MM.1S (cell line): ENCODE measurements around the gene SLC7A8.

Source experiments
- DNase-seq: peaks from one replicate; pipeline ENCODE4 v3.0.0-alpha.2; 2015
- H2AFZ ChIP-seq: fragments of 300-600 bp; sonication (generic); 2 replicates; pipeline ENCODE4 v1.6.0; 2016; ENCODE audit warnings: antibody characterized with exemption, low read length
- H3F3A ChIP-seq: fragments of 300-600 bp; sonication (generic); 2 replicates; pipeline ENCODE4 v1.6.1; 2016; ENCODE audit warnings: mild to moderate bottlenecking, antibody characterized with exemption, low read length, moderate library complexity, mixed read lengths; ENCODE audit not compliant: insufficient read depth
- H3K27ac ChIP-seq: fragments of 300-600 bp; sonication (generic); 2 replicates; pipeline ENCODE4 v1.5.1; 2016; ENCODE audit warnings: mild to moderate bottlenecking, low read length
- H3K27me3 ChIP-seq: fragments of 300-600 bp; sonication (generic); replicated peaks from 2 replicates; pipeline ENCODE4 v1.6.0; 2016; ENCODE audit warnings: low read length; ENCODE audit not compliant: insufficient read depth
- H3K36me3 ChIP-seq: fragments of 300-600 bp; sonication (generic); replicated peaks from 2 replicates; pipeline ENCODE4 v1.6.1; 2016; ENCODE audit warnings: mild to moderate bottlenecking, low read length, mixed read lengths; ENCODE audit not compliant: insufficient read depth
- H3K4me1 ChIP-seq: fragments of 300-600 bp; sonication (generic); 2 replicates; pipeline ENCODE4 v1.6.1; 2016; ENCODE audit warnings: low read length, mixed read lengths
- H3K4me2 ChIP-seq: fragments of 300-600 bp; sonication (generic); 2 replicates; pipeline ENCODE4 v1.6.0; 2016; ENCODE audit warnings: low read depth, low read length
- H3K4me3 ChIP-seq: fragments of 300-600 bp; sonication (generic); 2 replicates; pipeline ENCODE4 v1.5.1; 2016; ENCODE audit warnings: low read length, mixed read lengths
- H3K79me2 ChIP-seq: fragments of 300-600 bp; sonication (generic); 2 replicates; pipeline ENCODE4 v1.6.1; 2016; ENCODE audit warnings: mixed run types, low read length, mixed read lengths
- H3K9ac ChIP-seq: fragments of 300-600 bp; sonication (generic); 2 replicates; pipeline ENCODE4 v1.6.1; 2016; ENCODE audit warnings: low read length, mixed read lengths
- H3K9me2 ChIP-seq: fragments of 300-600 bp; sonication (generic); replicated peaks from 2 replicates; pipeline ENCODE4 v1.6.1; 2016; ENCODE audit warnings: mild to moderate bottlenecking, low read length, mixed read lengths; ENCODE audit not compliant: insufficient read depth
- H3K9me3 ChIP-seq: fragments of 300-600 bp; sonication (generic); replicated peaks from 2 replicates; pipeline ENCODE4 v1.6.1; 2016; ENCODE audit warnings: mild to moderate bottlenecking, low read length, mixed read lengths; ENCODE audit not compliant: insufficient read depth
- H4K20me1 ChIP-seq: fragments of 300-600 bp; sonication (generic); 2 replicates; pipeline ENCODE4 v1.6.1; 2016; ENCODE audit warnings: mild to moderate bottlenecking, low read length, moderate library complexity, mixed read lengths; ENCODE audit not compliant: insufficient read depth
- EZH2 ChIP-seq: fragments of 300-600 bp; sonication (generic); optimal IDR thresholded peaks from 2 replicates; pipeline ENCODE3; 2017; ENCODE audit warnings: low read depth, mild to moderate bottlenecking, antibody characterized with exemption, low read length, mixed read lengths
- EZH2phosphoT487 ChIP-seq: fragments of 300-600 bp; sonication (generic); IDR thresholded peaks from 2 replicates; pipeline ENCODE4 v1.6.1; 2018; ENCODE audit warnings: antibody characterized with exemption, low read length
- TF ChIP-seq, protein P1 (sequence below): fragments of 300-600 bp; sonication (generic); IDR thresholded peaks from 2 replicates; pipeline ENCODE4 v1.5.1; 2016; ENCODE audit warnings: antibody characterized with exemption, low read length, mixed read lengths

The SLC7A8 gene

DNA sequence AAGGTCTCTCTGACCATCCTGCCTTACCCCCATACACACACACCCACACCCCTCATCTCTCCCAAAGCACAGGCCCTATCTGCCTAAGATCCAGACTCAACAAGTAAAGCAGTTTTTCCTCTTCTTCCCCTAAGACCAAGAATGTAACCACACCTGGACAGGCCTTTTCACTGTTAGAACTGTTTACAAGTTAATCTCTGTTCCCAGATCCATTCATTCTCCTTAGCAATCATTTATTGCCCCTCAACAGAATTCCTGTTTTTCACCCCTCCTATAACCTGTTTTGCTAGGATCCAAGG, 76.8 kb downstream of the SLC7A8 start:
- peak overlapping the region; percentile 51; the same call in 1 of the 2 replicates for H3K4me2 ChIP-seq
- no peak for TF ChIP-seq EZH2
- TF ChIP-seq, protein P1, sequence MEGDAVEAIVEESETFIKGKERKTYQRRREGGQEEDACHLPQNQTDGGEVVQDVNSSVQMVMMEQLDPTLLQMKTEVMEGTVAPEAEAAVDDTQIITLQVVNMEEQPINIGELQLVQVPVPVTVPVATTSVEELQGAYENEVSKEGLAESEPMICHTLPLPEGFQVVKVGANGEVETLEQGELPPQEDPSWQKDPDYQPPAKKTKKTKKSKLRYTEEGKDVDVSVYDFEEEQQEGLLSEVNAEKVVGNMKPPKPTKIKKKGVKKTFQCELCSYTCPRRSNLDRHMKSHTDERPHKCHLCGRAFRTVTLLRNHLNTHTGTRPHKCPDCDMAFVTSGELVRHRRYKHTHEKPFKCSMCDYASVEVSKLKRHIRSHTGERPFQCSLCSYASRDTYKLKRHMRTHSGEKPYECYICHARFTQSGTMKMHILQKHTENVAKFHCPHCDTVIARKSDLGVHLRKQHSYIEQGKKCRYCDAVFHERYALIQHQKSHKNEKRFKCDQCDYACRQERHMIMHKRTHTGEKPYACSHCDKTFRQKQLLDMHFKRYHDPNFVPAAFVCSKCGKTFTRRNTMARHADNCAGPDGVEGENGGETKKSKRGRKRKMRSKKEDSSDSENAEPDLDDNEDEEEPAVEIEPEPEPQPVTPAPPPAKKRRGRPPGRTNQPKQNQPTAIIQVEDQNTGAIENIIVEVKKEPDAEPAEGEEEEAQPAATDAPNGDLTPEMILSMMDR: no peak
- TF ChIP-seq EZH2phosphoT487: no peak

DNA sequence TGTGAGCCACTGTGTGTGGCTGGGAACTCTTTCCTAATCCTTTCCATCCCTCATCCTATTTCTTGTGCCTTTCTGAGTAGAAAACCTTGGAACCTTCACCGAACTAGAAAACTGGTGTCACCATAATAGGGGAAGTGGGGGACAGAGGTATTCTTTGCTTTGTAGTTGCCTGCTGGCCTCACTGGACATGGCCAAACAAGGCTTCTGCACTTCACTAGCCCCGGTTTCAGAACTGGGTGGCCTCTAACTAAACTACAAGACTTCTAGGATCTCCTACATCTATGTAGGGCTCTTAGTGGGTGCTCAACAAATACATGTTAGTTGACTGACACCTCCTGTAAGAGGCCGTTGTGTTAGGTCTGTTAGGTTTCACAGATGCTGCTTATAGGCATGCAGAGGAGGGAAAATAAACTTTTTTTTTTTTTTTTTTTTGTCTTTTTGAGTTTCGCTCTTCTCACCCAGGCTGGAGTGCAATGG, 78.1 kb downstream of the SLC7A8 start:
- no peak for TF ChIP-seq EZH2phosphoT487
- TF ChIP-seq EZH2: no peak
- TF ChIP-seq, protein P1: no peak
- no peak for DNase-seq
- H3K4me3 ChIP-seq: no peak overlapping the region
- no peak overlapping the region for H3K27ac ChIP-seq
- H3K36me3 ChIP-seq: no peaks in the 10 kb centered on the region
- H3K4me1 ChIP-seq: peaks cover 9% of the 10 kb centered on the region
- no peak overlapping the region for H3K4me2 ChIP-seq
- no peaks in the 10 kb centered on the region for H4K20me1 ChIP-seq
- H3F3A ChIP-seq: no peaks in the 10 kb centered on the region
- no peaks in the 10 kb centered on the region for H3K9me2 ChIP-seq
- no peaks in the 10 kb centered on the region for H3K79me2 ChIP-seq
- H3K9me3 ChIP-seq: no peaks in the 10 kb centered on the region
- no peaks in the 10 kb centered on the region for H3K27me3 ChIP-seq
- H2AFZ ChIP-seq: no peak overlapping the region
- H3K9ac ChIP-seq: no peak overlapping the region

More for the DNA sequence above, 76.8 kb downstream of the SLC7A8 start:
- Histone ChIP-seq H3K27ac (peak overlapping the region; percentile 28; the same call in 1 of the 2 replicates), H3K9me2 (no peaks in the 10 kb centered on the region), H3K4me3 (no peak overlapping the region), H4K20me1 (no peaks in the 10 kb centered on the region), H3K9ac (no peak overlapping the region), H3K79me2 (no peaks in the 10 kb centered on the region), H3K9me3 (no peaks in the 10 kb centered on the region), H3K4me1 (peaks cover 9% of the 10 kb centered on the region), H3K36me3 (no peaks in the 10 kb centered on the region), H3K27me3 (no peaks in the 10 kb centered on the region), H2AFZ (no peak overlapping the region), H3F3A (no peaks in the 10 kb centered on the region)
- no peak for DNase-seq

DNA sequence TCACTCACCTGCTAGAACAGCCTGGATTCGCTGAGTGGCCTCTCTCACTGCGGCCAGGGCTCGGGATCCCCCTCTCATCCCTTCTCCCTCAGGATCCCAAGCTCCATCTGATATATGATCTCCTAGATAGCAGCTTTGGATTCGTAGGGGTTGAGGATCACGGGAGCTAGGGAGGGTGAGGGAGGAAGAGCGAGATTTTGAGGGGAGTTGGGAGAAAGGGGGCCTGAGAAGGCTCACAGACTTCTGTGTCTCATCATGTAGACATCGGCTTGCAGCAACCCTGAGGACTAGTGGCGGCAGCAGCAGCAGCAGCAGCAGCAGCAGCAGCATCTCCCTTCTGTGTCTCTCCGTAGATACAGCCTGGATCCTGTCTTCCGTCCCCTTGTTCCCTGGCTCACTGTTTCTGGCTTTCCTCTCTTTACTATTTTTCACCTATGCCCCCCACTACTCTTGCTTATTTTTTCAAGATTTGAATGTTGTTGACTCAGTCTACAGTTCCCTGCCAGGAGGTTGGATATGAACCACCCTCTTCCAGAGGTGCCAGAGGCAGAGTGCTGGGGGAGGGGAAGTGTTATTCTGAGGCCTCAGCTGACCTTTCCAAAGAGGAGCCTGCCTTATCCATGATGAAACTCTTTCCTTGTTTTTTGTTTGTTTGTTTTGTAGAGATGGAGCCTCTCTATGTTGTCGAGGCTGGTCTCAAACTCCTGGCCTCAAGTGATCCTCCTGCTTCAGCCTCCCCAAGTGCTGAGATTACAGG, 78.7 kb downstream of the SLC7A8 start, which contains the start of gene CIROP:
TSS of gene CIROP (minus strand) at position 399 of the 757 bp plus-strand sequence. CDS start at position 330, 69 bp downstream.
- no peaks in the 10 kb centered on the region for H4K20me1 ChIP-seq
- no peak for DNase-seq
- H3K9ac ChIP-seq: no peak within 1 kb of the TSS
- H2AFZ ChIP-seq: no peak within 1 kb of the TSS
- H3K4me1 ChIP-seq: peaks cover 9% of the 10 kb centered on the region
- no peaks in the 10 kb centered on the region for H3K9me2 ChIP-seq
- TF ChIP-seq EZH2 (no peak), EZH2phosphoT487 (no peak)
- TF ChIP-seq, protein P1: no peak
- no peaks in the 10 kb centered on the region for H3K27me3 ChIP-seq
- H3K27ac ChIP-seq: no peak within 1 kb of the TSS
- H3K36me3 ChIP-seq: no peaks in the 10 kb centered on the region
- H3K79me2 ChIP-seq: no peaks in the 10 kb centered on the region
- no peak within 1 kb of the TSS for H3K4me3 ChIP-seq
- H3F3A ChIP-seq: no peaks in the 10 kb centered on the region
- no peak within 1 kb of the TSS for H3K4me2 ChIP-seq
- H3K9me3 ChIP-seq: no peaks in the 10 kb centered on the region
